Renal cortical epithelial cell (primary cell): Measurements from ENCODE around the gene TEX11. TPM values are rescaled to one million over a fixed set of nuclear protein-coding genes. Genes with fewer than 3 reads are reported as not detected.
A peak's percentile ranks its signal among the peaks of the same experiment; 100 is the strongest.
"Not testable (repeated sequence)": the region's sequence is repeated elsewhere in the genome, so short reads cannot be mapped to it uniquely, and the experiment has no call there.

Experiments used
- DNase-seq: peaks from one replicate; pipeline ENCODE4 v3.0.0-alpha.2; 2011; ENCODE audit warnings: low read depth
- total RNA-seq: library from RNA; depleted of rRNA; stranded (reverse); fragments of >200 nt; gene quantifications from 2 replicates; pipeline ENCODE4 v1.2.3, GENCODE V29; 2014

TEX11 gene
- total RNA-seq, 1 donor from 2014 or later: 0.05 TPM

DNA sequence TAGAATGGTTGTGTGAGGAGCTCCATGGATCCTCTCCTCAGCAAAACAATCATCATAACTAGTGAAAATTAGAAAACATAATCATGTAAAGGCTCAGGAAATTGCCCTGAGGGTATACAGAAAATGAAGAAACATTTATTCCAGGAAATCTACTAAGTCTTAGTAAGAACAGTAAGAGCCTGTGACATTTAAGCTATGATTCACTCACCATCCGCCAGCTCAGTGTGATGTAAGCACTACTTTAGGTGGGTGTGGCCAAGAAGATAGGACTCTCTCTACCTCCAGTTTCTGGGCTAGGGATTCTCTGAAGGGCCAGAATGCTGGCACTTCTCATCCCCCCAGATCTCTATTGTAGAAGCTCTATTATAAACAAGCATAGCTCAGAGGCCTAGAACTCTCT, 316.4 kb downstream of the TEX11 start:
- peak; percentile 15 for DNase-seq

GRCh38 chrX:70587158-70587557, 321.4 kb downstream of the TEX11 start:
- DNase-seq: not testable (repeated sequence)

DNA sequence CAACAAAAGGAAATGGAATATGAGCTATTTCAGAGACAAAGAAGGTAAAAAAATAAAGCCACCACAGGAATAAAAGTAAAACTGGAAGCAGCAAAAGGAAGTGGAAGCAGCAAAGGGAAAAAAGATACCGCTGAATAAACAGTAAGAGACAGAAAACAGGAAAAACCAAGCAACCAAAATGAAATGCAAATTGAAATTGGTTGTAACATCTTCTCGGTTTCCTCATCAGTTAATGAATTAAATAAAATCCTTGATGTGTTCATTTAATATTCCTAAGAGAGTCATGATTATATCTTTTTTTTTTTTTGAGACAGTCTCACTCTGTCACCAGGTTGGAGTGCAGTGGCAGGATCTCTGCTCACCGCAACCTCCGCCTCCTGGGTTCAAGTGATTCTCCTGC, 331.1 kb downstream of the TEX11 start:
- DNase-seq: no peak

GRCh38 chrX:70569922-70570576, 338.5 kb downstream of the TEX11 start:
- DNase-seq: not testable (repeated sequence)

DNA sequence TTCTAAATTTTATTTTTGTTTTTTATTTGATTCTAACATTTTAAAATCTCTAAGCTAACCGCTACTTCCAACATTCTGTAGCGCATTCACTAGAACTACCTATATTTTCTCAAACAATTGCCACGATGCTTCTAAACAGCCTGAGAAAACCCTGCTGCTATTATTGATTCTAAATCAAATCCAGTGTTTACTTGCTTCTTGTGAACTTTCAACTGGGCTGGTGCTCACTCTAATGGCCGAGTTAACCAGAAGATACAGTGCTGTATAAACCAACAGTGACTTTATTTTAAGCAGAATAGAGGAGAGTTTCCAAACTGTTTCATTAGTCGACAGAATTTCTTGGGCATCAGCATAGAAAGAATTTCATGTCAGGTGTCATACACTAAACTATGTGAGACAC, 353.6 kb downstream of the TEX11 start:
- DNase-seq: no peak

DNA sequence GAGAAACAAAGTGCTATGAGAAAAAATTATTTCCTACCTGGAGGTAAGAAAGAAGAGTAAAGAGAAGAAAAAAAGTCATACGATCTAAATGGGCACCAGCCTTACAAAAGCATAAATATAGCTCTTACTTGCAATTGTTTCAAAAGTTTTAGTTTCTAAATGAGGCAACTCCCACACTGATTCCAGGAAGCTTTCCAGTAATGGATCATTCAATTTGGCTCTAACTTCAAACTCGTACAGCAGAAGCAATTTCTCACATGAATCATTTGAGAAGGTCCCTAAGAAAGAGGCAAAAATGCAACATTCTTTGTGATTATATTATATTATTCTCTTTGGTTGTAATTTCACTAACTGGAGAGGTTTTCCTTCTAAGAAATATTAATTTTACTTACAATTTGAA, 354.0 kb downstream of the TEX11 start:
- no peak for DNase-seq

- DNase-seq: peak; percentile 44
Observed at GRCh38 chrX:70554081-70554480, 354.4 kb downstream of the TEX11 start.

GRCh38 chrX:70553516-70553915, 355.0 kb downstream of the TEX11 start:
- DNase-seq: no peak

DNA sequence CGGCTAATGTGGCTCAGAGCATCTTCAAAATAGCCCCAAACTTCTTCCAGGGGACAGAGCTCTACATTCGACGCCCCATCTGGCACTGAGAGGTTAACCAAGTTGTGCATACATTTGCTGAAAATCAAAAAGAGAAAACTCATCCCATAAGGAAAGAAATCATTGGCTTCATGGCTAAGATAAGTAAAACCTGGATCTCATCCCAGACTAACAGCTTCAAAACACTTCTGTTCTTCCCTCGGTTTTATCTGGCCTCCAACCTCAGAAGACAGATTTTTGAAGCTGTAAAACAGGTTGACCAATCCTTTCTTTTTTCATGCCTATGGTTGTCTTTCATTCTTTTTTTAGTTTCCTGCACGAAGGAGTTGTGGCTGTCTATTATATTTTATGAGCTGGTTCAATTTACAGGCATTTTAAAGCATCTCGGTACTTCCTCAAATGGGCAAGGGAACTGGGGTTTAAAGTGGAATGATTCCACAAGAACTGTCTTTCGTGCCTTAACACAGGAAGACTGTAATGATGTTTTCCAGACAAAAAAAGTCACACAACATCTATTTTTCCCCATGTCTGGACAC, 356.3 kb downstream of the TEX11 start:
- DNase-seq: no peak

DNA sequence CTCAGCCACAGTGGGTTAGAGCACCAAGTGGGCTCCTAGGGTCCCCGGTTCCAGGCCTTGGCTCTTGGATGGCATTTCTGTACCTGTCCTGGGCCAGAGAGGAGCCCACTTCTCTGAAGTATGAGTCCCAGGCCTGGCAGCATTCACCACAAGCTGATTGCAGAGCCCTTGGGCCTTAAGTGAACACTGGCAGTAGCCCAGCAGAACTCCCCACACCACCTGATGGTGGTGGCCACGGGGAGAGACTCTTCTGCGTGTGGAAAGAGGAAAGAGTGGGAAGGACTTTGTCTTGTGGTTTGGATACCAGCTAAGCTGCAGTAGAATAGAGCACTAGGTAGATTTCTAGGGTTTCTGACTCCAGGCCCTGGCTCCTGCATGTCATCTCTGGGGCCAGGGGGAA, 359.1 kb downstream of the TEX11 start:
- no peak for DNase-seq

DNA sequence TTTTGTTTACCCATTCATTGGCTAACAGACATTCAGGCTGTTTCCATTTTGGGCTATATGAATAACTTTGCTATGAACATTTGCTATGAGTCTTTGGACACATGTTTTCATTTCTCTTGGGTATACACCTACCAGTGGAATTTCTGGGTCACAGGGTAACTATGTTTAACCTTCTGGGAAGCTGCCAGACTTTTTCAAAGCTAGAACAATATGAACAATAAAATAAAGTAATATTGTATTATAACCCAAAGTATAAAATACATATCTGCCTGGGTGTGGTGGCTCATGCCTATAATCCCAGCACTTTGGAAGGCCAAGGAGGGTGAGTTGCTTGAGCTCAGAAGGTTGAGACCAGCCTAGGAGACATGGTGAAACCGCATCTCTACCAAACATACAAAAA, 373.3 kb downstream of the TEX11 start:
- no peak for DNase-seq

- DNase-seq: peak; percentile 3
Observed at GRCh38 chrX:70527610-70528345, 380.7 kb downstream of the TEX11 start.

DNA sequence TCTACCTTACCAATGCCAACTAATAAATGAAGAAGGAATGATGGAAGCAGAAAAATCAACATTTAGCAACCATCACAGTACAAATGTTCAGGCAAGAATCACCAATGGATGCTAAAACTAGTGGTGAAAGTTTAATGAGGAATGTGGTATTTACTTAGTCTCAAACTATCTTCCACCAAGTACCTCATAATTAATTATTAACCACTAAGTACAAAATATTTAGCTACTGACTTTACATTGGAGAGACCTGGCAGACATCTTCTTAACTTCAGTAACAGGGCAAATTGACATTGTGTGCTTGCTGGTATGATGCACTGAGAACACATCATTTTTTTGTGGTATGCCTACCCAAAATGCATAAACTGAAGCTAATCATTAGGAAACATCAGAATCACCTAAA, 381.5 kb downstream of the TEX11 start:
- peak; percentile 68 for DNase-seq

DNA sequence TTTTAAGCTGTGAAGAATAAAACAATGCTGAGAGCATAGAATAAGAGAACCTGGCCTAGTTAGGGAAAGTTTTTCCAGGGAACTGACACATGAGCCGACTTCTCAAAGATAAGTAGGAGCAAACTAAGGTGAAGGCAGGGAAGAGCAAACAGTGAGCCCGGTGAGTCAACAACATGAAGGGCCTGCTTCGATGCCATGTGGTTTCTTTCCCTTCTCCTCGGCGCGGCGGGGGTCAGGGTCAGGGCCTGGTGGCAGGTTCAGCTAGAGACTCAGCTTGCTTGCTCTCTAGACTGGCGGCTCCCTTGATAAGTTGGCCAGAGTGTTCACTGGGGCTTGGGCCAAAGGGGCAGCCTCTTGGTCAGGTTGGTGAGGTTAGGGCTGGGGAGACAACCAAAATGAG, 382.8 kb downstream of the TEX11 start:
- no peak for DNase-seq

- DNase-seq: not testable (repeated sequence)
Observed at GRCh38 chrX:70515692-70516091, 392.8 kb downstream of the TEX11 start.

GRCh38 chrX:70515270-70515669, 393.2 kb downstream of the TEX11 start:
- not testable (repeated sequence) for DNase-seq

DNA sequence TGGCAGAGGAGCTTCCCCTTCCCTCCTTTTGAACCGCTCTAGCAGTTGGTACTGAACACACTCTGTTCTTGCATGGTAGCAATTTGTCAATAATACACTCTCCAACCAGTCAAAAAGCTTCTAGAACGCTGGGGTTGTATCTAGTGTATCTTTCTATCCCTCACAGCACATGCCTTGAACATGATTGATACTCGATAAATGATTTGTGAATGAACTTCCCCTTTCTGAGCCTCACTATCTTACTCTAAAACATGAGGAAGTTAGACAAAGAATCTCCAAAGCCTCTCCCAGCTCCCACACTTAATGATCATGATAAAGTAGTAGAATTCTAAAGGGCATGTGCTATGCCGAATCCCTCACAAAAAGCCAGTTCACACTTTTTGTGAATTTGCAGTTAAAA, 399.4 kb downstream of the TEX11 start:
- no peak for DNase-seq

GRCh38 chrX:70508296-70508911, 400.1 kb downstream of the TEX11 start:
- DNase-seq: no peak

DNA sequence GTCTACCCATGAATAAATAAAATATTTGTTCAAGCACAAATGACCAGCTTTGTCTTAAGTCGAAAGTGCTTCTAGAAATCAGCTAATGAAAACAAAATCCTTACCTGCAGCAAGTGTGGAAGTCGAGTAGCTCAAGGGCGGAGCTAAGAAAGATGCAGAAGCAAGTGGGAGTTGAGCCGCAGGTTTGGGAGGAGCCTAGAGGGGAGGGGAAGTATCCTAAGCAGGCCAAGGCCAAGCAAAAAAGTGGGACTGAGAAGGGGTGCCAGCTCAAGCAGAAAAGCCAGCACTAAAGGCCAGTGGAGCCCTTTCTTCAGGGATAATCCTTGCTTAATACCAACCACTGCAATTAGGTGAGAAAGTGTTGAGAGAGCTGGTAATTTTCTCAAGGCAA, 403.1 kb downstream of the TEX11 start:
- DNase-seq: no peak

DNA sequence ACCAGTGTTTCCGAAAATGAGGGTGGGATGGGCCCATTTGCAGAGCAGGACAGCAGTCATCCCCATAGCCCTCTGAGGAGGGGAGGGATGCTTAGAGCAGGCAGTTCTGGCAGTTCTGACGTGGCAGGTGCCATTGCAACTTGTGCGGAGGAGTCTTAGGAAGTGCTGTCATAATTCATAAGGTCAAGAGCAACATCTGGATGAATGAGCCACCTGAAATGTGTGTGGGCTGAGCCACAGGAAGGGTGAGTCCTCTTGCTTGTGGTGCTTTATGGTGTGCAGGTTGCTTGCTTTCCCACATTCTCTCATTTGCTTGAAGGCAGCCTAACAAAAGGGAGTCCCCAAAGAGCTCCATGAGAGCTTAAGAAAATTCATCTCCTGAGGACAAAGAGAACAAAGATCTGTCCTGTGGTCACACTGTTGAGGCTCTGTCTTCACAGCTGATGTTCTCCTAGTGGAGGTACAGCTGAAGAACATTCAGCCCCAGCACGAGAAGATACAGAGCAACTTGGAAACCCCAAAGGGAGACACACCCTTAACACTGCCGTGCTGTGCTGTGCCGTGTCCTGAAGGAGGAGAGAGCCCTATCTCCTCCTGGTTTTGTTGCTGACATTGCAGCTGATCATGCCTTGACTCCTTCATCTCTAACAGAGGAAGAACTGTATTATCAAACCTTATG, 403.6 kb downstream of the TEX11 start:
- DNase-seq: no peak

GRCh38 chrX:70500826-70501225, 407.7 kb downstream of the TEX11 start:
- DNase-seq: no peak

GRCh38 chrX:70498129-70498528, 410.4 kb downstream of the TEX11 start:
- DNase-seq: no peak
